Common myeloid progenitor, CD34-positive (primary cell): Measurements from ENCODE around the gene TRAF3.

Source experiments
- CTCF ChIA-PET: fragments of 350-600 bp; sonication (Branson Sonifier 250); formaldehyde crosslinking; loops from one replicate; lab custom pipeline; 2021; ENCODE audit warnings: antibody characterized with exemption; lab: Charles Lee
- POLR2A ChIA-PET: fragments of 350-600 bp; sonication (Branson Sonifier 250); formaldehyde crosslinking; loops from one replicate; lab custom pipeline; 2021; ENCODE audit warnings: antibody characterized with exemption; lab: Charles Lee
- DNase-seq, 3 donors: peaks; one replicate each; pipeline versions ENCODE4 v3.0.0 to v3.0.0-alpha.2; 2013
- H3K27ac ChIP-seq, 2 experiments: 1 replicate in 1 of 2; 2 replicates in 1 of 2; pipeline ENCODE4 v1.7.0; 2013; ENCODE audit warnings: inconsistent platforms in 2 of 2, low read length in 2 of 2, mild to moderate bottlenecking in 2 of 2, low read depth in 1 of 2, moderate library complexity in 1 of 2; ENCODE audit not compliant: severe bottlenecking in 2 of 2, insufficient read depth in 1 of 2, poor library complexity in 1 of 2
- H3K27me3 ChIP-seq, 5 experiments: replicated peaks in 2 of 5; 1 replicate in 3 of 5; 2 replicates in 2 of 5; pipeline versions ENCODE4 v1.6.1 to v1.7.0; 2013; ENCODE audit warnings: low read length in 4 of 5, mild to moderate bottlenecking in 2 of 5, moderate library complexity in 2 of 5, inconsistent platforms in 1 of 5; ENCODE audit not compliant: insufficient read depth in 5 of 5, control insufficient read depth in 4 of 5
- H3K36me3 ChIP-seq, 4 experiments: 1 replicate in 2 of 4; 2 replicates in 2 of 4; pipeline versions ENCODE4 v1.6.1 to v1.7.0; 2013; ENCODE audit warnings: low read length in 3 of 4, control low read depth in 1 of 4, mild to moderate bottlenecking in 1 of 4; ENCODE audit not compliant: control insufficient read depth in 4 of 4, insufficient read depth in 4 of 4
- H3K4me1 ChIP-seq, 4 experiments: 1 replicate in 3 of 4; 2 replicates in 1 of 4; pipeline versions ENCODE4 v1.6.1 to v1.7.1; 2013; ENCODE audit warnings: low read length in 3 of 4, mild to moderate bottlenecking in 3 of 4, control low read depth in 1 of 4, inconsistent platforms in 1 of 4, moderate library complexity in 1 of 4; ENCODE audit not compliant: control insufficient read depth in 4 of 4, insufficient read depth in 4 of 4; ENCODE audit errors: control extremely low read depth in 1 of 4
- H3K4me3 ChIP-seq, 7 experiments: 1 replicate in 4 of 7; 2 replicates in 3 of 7; pipeline versions ENCODE4 v1.5.1 to v1.7.0; 2013; ENCODE audit warnings: mild to moderate bottlenecking in 7 of 7, low read length in 6 of 7, moderate library complexity in 6 of 7, inconsistent platforms in 2 of 7, low read depth in 2 of 7, control low read depth in 1 of 7; ENCODE audit not compliant: insufficient read depth in 4 of 7, control insufficient read depth in 1 of 7; ENCODE audit errors: extremely low read depth in 1 of 7
- H3K9me3 ChIP-seq, 5 experiments: 1 replicate in 4 of 5; 2 replicates in 1 of 5; pipeline versions ENCODE4 v1.6.1 to v1.7.1; 2013; ENCODE audit warnings: low read length in 4 of 5, mild to moderate bottlenecking in 2 of 5, inconsistent platforms in 1 of 5, low read depth in 1 of 5, moderate library complexity in 1 of 5; ENCODE audit not compliant: control insufficient read depth in 4 of 5, insufficient read depth in 2 of 5; ENCODE audit errors: control extremely low read depth in 1 of 5
- WGBS: methylation state at CpG from one replicate; pipeline ENCODE4 v1.1.5; 2013; ENCODE audit not compliant: insufficient coverage; 5-methylcytosine and 5-hydroxymethylcytosine counted together

Gene TRAF3

DNA sequence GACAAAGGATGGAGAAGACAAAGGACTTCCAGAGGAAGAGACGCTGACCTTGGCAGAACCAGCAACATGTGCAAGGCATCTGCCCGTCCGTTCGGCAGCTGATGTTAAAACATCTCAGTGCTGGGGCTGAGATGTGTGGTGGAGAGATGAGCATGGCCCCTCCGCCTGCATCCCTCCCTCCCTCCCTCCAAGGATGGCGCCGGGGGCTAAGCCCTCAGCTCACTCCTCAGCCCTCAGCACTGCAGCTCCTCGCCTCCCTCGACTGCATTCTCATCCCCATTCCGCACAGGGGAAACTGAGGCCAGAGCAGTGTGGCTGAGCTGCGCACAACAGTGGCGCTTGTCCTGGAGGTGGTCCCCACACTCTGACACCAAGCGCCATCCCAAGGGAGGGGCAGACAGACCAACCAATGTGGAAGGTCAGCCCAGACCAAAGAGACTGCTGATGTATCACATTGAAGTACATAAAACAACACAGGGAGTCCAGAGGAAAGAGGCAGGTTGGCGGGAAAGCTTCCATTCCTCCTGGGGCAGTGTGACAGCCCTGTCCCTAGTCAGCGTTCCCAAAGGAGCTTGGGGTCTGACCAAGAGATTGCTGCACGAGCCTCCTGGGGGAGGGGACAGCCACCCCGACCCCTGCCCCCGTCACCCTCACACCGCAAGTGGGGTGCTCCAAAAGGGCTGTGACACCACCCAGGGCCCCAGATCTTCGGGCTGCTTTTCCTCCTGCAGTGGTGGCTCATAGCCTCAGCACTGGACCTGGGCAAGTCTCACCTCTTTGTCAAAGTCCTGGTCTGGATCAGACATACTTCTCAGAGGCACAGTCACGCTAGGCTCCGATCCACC, 160.3 kb downstream of the TRAF3 start:
- POLR2A ChIA-PET: no interaction called here
- Histone ChIP-seq H3K27ac (no peak overlapping the region), H3K36me3 (peaks cover 0 to 6% (median 4%) of the 10 kb centered on the region in 4 experiments), H3K9me3 (no peaks in the 10 kb centered on the region), H3K4me1 (no peaks in the 10 kb centered on the region), H3K27me3 (no peaks in the 10 kb centered on the region), H3K4me3 (no peak overlapping the region)
- WGBS: over 99% methylated on average over 18 of the region's 22 CpGs
- CTCF ChIA-PET: no interaction called here
- no peak for DNase-seq

DNA sequence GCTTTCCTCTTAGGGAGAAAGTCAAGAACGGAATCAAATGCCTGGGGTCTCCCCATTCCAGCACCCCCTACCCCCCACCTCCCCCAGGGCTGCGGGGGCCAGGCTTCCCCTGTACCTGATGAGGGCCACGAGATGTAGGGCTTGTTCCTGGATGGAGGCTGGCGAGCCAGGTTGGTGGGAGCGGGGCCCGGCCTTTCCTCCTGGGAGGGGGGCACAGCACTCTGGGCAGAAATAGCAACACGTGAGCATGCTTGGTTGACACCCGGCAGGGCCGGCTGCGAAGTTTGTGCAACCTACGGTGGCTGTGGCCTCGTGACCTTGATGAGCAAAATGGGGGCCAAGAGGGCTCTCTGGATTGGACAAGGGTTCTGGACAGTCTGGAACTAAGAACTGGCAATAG, 160.9 kb downstream of the TRAF3 start:
- H3K27ac ChIP-seq: no peak overlapping the region
- no peaks in the 10 kb centered on the region for H3K9me3 ChIP-seq
- POLR2A ChIA-PET: interaction anchor here (0.6 kb wide), 1 partner anchor 122 kb away, joined by 3 read pairs; no protein-coding TSS in a partner anchor
- no peaks in the 10 kb centered on the region for H3K27me3 ChIP-seq
- DNase-seq: no peak
- 97% methylated on average over 7 of the region's 12 CpGs for WGBS
- peaks cover 0 to 5% (median 3%) of the 10 kb centered on the region in 4 experiments for H3K36me3 ChIP-seq
- no peaks in the 10 kb centered on the region for H3K4me1 ChIP-seq
- no peak overlapping the region for H3K4me3 ChIP-seq
- CTCF ChIA-PET: no interaction called here

DNA sequence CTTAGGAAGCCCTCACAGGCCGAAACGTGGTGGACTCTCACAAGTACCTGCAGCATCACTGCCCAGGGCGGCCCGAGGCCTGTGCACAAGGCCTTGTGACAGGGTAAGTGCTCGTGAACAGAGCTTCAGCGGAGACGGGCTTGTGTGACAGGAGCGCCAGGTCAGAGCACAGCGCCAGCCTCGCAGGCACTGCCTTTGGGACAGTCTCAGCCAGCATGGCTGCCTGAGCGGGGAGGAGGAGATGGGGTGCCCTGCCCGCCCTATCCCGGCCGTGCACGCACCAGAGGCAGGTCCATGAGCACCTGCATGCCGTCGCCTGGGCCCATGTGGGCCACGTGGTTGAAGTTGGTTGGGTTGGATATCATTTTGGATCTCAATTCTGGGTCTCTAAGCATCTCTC, 162.1 kb downstream of the TRAF3 start:
- H3K27me3 ChIP-seq: no peaks in the 10 kb centered on the region
- H3K9me3 ChIP-seq: no peaks in the 10 kb centered on the region
- POLR2A ChIA-PET: no interaction called here
- H3K4me3 ChIP-seq: no peak overlapping the region
- H3K36me3 ChIP-seq: peaks cover 0 to 12% (median 4%) of the 10 kb centered on the region in 4 experiments
- H3K27ac ChIP-seq: no peak overlapping the region
- no peak for DNase-seq
- no peaks in the 10 kb centered on the region for H3K4me1 ChIP-seq
- CTCF ChIA-PET: no interaction called here
- WGBS: 98% methylated on average over 18 of the region's 18 CpGs

DNA sequence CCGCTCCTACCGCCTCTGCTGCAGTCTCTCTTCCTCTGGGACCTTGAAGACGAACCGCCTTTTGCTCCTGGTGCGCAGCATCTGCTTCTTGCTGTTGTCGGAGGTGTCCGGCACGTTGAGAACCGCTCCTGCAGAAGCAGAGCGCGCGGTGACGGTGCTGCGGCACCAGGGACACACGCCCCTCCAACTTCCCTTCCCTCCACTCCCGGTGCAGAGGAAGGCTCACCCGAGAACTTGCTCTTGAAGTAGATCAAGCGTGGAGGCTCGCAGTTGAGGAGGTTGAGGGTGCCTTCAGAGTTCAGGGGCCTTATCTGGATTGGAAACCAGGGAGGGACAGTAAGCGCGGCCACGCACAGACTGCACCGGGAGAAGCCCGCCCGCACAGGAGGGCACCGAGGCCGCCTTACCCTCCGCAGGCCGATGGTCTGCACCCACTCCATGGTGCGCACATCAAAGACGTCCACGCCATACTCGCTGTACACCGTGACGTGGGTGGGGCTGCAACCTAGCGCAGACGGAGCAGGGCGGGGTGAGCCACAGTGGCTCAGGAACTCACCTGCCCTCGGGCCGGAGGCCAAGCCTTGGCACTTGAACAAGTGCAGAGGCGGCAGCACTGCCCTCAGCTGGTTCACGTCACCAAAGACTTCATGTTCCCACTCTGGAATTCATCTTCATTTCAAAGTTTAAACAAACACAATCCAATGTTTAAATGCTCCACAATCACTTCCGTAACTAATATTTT, 162.7 kb downstream of the TRAF3 start:
- peaks cover 0 to 13% (median 4%) of the 10 kb centered on the region in 4 experiments for H3K36me3 ChIP-seq
- over 99% methylated on average over 38 of the region's 43 CpGs for WGBS
- H3K4me3 ChIP-seq: no peak overlapping the region
- no peaks in the 10 kb centered on the region for H3K27me3 ChIP-seq
- no peaks in the 10 kb centered on the region for H3K4me1 ChIP-seq
- no peak for DNase-seq
- CTCF ChIA-PET: no interaction called here
- no peak overlapping the region for H3K27ac ChIP-seq
- no peaks in the 10 kb centered on the region for H3K9me3 ChIP-seq
- POLR2A ChIA-PET: no interaction called here

DNA sequence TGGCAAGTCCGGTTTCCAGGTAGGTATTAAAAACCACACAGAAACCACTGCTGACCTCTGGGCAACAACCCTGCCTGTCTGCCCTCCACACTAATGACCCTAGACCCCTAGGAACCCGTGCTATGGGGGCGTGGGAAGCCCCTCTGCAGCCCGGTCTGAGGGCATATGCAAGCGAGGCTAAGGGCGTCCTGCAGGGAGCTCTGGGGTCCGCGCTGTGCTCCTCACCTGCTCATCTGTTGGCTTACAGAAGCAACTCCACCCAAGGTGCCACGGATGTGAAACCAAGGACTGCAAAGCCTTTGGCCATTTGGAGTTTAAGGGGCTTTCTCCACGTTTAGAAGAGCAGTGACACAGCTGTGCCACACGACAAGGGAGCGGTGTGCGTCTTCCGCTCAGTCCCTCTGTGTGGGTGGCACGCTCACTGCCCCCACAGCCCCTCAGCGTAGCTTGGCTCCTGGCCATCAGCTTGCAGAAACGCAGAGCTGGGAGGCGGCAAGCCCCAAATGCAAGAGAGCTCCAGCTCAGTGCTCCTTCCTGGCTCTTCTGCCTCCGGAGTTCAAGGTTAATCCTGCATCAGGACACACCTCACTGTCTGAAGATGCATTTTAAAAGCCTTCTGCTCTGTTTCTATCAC, 163.6 kb downstream of the TRAF3 start:
- H3K27me3 ChIP-seq: no peaks in the 10 kb centered on the region
- CTCF ChIA-PET: no interaction called here
- POLR2A ChIA-PET: no interaction called here
- H3K9me3 ChIP-seq: no peaks in the 10 kb centered on the region
- no peaks in the 10 kb centered on the region for H3K4me1 ChIP-seq
- no peak overlapping the region for H3K27ac ChIP-seq
- H3K36me3 ChIP-seq: peaks cover 0 to 18% (median 4%) of the 10 kb centered on the region in 4 experiments
- no peak overlapping the region for H3K4me3 ChIP-seq
- no peak for DNase-seq
- 96% methylated on average over 19 of the region's 19 CpGs for WGBS

DNA sequence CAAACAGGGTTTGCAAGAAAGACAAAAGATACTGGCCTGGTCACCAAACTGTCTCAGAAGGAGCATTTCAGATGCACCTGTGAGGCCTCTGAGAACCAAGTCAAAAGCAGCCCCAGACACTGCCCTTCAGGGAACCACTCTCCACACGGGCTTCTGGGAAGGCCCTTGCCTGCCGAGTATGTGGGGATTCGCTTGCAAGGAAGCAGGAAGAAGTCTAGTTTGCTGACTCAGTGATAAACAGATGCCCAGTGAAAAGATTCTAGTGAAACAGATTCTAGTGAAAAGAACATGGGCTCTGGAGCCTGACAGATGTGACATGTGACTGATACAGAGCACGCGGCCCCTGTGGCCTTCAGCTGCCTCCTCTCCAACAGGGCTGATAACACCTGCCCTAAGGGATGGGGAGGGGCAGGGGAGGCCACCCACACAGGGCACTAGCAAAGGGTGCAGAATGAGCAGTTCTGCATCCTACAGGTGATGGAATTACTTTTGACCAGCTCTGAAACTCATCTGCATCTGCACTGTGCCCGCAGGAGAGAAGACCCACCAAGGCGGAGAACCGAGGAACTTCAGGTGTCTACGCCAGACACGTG, 164.3 kb downstream of the TRAF3 start:
- peaks cover 0 to 22% (median 4%) of the 10 kb centered on the region in 4 experiments for H3K36me3 ChIP-seq
- no peak for DNase-seq
- no peaks in the 10 kb centered on the region for H3K27me3 ChIP-seq
- H3K4me1 ChIP-seq: no peaks in the 10 kb centered on the region
- H3K4me3 ChIP-seq: no peak overlapping the region
- WGBS: 84% methylated on average over 10 of the region's 10 CpGs
- no peaks in the 10 kb centered on the region for H3K9me3 ChIP-seq
- ChIA-PET CTCF (no interaction called here), POLR2A (no interaction called here)
- H3K27ac ChIP-seq: no peak overlapping the region
